ENCODE results near the gene SHC2. TPM values are rescaled to one million over a fixed set of nuclear protein-coding genes. Genes with fewer than 3 reads are reported as not detected.
A peak's percentile ranks its signal among the peaks of the same experiment; 100 is the strongest.

Gene SHC2
- polyA plus RNA-seq, 1 of the 3 experiments (the other 2 are of a cell fraction): 0.64 TPM

DNA sequence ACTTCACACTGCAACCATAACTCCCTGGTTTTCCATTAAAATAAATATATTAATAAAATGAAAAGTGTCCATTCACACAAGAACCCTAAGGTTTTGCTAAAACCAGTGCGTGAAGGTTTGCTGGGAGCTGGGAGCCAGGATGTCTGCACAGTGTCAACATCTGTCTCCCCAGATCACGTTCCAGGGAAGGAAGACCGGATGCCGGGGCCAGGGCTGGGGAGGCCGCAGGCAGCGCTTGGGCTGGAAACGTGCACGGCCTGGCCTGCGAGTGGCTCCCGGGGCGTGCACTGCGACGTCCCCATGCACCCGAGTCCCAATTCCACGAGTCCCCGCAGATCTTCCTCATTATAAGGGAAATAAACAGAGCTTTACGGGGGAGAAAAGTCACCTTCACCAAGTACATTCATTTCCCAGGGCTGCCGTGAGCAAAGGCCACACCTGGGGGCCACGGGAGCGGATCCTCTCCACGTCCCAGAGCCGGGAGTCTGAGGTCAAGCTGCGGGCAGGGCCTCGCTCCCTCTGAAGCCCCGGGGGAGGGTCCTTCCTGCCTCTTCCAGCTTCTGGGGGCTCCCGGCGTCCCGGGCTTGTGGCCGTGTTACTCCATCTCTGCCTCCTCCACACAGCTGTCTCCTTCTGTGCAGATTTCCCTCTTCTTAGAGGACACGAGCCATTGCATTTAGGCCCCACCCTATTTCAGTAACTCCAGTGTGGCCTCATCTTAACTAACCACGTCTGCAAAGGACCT lies 12.8 kb downstream of the SHC2 start:
- H3K9ac ChIP-seq: no peak overlapping the region
- peak; percentile 89 for DNase-seq
- H4K20me1 ChIP-seq (ENCODE audit: insufficient read depth): no peaks in the 10 kb centered on the region
- peaks cover 13% of the 10 kb centered on the region for H3F3A ChIP-seq (replicated peaks; ENCODE audit: insufficient read depth)
- ChIA-PET POLR2A (no interaction called here), CTCF (interaction anchor here (1.0 kb wide), 1 partner anchor 12 kb away, joined by 3 read pairs; no protein-coding TSS in a partner anchor)
- no peaks in the 10 kb centered on the region for H3K9me2 ChIP-seq
- TF ChIP-seq FOSL2 (IDR thresholded peaks at IDR 0.05; ENCODE audit: borderline replicate concordance, low read depth) (no peak), RFX5 (IDR thresholded peaks at IDR 0.05; ENCODE audit: low read length) (no peak), POLR2AphosphoS5 (IDR thresholded peaks at IDR 0.05; ENCODE audit: low read depth, low read length) (no peak), SMC3 (IDR thresholded peaks at IDR 0.05; ENCODE audit: low read depth, low read length) (no peak), RAD21 (IDR thresholded peaks at IDR 0.05; ENCODE audit: low read length) (no peak), RCOR1 (IDR thresholded peaks at IDR 0.05; ENCODE audit: low read length) (no peak), FOXJ3 (CRISPR knock-in tag; IDR thresholded peaks at IDR 0.05) (no peak), EP300 (IDR thresholded peaks at IDR 0.05; ENCODE audit: borderline replicate concordance in 1 of 2, low read depth in 1 of 2, low read length in 1 of 2) (no peak)
- H3K27me3 ChIP-seq (ENCODE audit: insufficient read depth): no peaks in the 10 kb centered on the region
- no peak overlapping the region for H3K4me2 ChIP-seq
- no peaks in the 10 kb centered on the region for H3K36me3 ChIP-seq (replicated peaks in 1 of 2; ENCODE audit: control insufficient read depth in 1 of 2, insufficient read depth in 2 of 2, low read length in 1 of 2)
- peaks cover 0 to 9% of the 10 kb centered on the region in 2 experiments; a peak in 1 of 4 replicates for H3K4me1 ChIP-seq (ENCODE audit: control insufficient read depth in 1 of 2, insufficient read depth in 2 of 2, low read depth in 1 of 2, low read length in 1 of 2)
- H2AFZ ChIP-seq (ENCODE audit: low read depth): no peak overlapping the region
- peak overlapping the region in 1 of 2 experiments; percentile 53; a peak in 2 of 4 replicates for H3K27ac ChIP-seq (ENCODE audit: low read depth in 2 of 2, low read length in 1 of 2)
- no peaks in the 10 kb centered on the region for H3K79me2 ChIP-seq (ENCODE audit: insufficient read depth)
- H3K9me3 ChIP-seq: no peaks in the 10 kb centered on the region
- 51% methylated on average over 28 of the region's 31 CpGs for WGBS (ENCODE audit: low lambda C conversion rate)
- no peak overlapping the region for H3K4me3 ChIP-seq (ENCODE audit: low read depth in 2 of 2, low read length in 1 of 2)

DNA sequence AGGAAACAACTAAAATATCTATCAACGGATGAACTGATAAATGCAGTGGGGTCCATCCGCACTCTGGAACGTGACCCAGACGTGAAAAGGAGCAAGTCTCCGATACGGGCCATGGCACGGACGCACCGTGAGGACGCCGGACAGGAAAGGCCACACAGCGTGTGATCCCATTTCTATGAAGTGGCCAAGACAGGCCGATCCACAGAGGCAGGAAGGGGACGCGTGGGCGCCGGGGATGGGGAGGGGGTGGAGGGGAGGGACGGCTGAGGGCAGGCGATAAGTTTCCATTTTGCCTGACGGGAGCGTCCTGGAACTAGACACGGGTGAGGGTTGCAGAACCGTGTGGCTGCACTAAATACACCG lies 13.8 kb downstream of the SHC2 start:
- Histone ChIP-seq H3K4me3 (ENCODE audit: low read depth in 2 of 2, low read length in 1 of 2) (no peak overlapping the region), H4K20me1 (ENCODE audit: insufficient read depth) (no peaks in the 10 kb centered on the region), H3K4me1 (ENCODE audit: control insufficient read depth in 1 of 2, insufficient read depth in 2 of 2, low read depth in 1 of 2, low read length in 1 of 2) (peaks cover 0 to 9% of the 10 kb centered on the region in 2 experiments; a peak in 1 of 4 replicates), H3K9me3 (no peaks in the 10 kb centered on the region), H3K9me2 (no peaks in the 10 kb centered on the region), H3K79me2 (ENCODE audit: insufficient read depth) (no peaks in the 10 kb centered on the region), H3K27ac (ENCODE audit: low read depth in 2 of 2, low read length in 1 of 2) (no peak overlapping the region), H3K27me3 (ENCODE audit: insufficient read depth) (no peaks in the 10 kb centered on the region), H3F3A (replicated peaks; ENCODE audit: insufficient read depth) (peaks cover 13% of the 10 kb centered on the region), H3K9ac (no peak overlapping the region), H3K4me2 (no peak overlapping the region), H2AFZ (ENCODE audit: low read depth) (no peak overlapping the region), H3K36me3 (replicated peaks in 1 of 2; ENCODE audit: control insufficient read depth in 1 of 2, insufficient read depth in 2 of 2, low read length in 1 of 2) (no peaks in the 10 kb centered on the region)
- POLR2A ChIA-PET: no interaction called here
- no peak for DNase-seq
- CTCF ChIA-PET: no interaction called here
- 84% methylated on average over 24 of the region's 24 CpGs for WGBS (ENCODE audit: low lambda C conversion rate)
- no peak for TF ChIP-seq FOXM1 (IDR thresholded peaks at IDR 0.05; ENCODE audit: low read depth)
- no peak for TF ChIP-seq POLR2AphosphoS5 (IDR thresholded peaks at IDR 0.05; ENCODE audit: low read depth, low read length)
- TF ChIP-seq NRF1 (IDR thresholded peaks at IDR 0.05; ENCODE audit: low read depth, low read length): no peak
- TF ChIP-seq TCF12 (IDR thresholded peaks at IDR 0.05): no peak
- TF ChIP-seq TAF1 (IDR thresholded peaks at IDR 0.05; ENCODE audit: borderline replicate concordance, low read depth, low read length): no peak
- TF ChIP-seq RAD21 (IDR thresholded peaks at IDR 0.05; ENCODE audit: low read length): no peak
- TF ChIP-seq MEF2A (IDR thresholded peaks at IDR 0.05; ENCODE audit: borderline replicate concordance, low read depth): no peak
- TF ChIP-seq, protein P1, sequence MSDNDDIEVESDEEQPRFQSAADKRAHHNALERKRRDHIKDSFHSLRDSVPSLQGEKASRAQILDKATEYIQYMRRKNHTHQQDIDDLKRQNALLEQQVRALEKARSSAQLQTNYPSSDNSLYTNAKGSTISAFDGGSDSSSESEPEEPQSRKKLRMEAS (IDR thresholded peaks at IDR 0.05; ENCODE audit: low read depth): no peak
- no peak for TF ChIP-seq RXRA (IDR thresholded peaks at IDR 0.05; ENCODE audit: borderline replicate concordance, low read depth)
- no peak for TF ChIP-seq FOXJ3 (CRISPR knock-in tag; IDR thresholded peaks at IDR 0.05)
- TF ChIP-seq, protein P2, sequence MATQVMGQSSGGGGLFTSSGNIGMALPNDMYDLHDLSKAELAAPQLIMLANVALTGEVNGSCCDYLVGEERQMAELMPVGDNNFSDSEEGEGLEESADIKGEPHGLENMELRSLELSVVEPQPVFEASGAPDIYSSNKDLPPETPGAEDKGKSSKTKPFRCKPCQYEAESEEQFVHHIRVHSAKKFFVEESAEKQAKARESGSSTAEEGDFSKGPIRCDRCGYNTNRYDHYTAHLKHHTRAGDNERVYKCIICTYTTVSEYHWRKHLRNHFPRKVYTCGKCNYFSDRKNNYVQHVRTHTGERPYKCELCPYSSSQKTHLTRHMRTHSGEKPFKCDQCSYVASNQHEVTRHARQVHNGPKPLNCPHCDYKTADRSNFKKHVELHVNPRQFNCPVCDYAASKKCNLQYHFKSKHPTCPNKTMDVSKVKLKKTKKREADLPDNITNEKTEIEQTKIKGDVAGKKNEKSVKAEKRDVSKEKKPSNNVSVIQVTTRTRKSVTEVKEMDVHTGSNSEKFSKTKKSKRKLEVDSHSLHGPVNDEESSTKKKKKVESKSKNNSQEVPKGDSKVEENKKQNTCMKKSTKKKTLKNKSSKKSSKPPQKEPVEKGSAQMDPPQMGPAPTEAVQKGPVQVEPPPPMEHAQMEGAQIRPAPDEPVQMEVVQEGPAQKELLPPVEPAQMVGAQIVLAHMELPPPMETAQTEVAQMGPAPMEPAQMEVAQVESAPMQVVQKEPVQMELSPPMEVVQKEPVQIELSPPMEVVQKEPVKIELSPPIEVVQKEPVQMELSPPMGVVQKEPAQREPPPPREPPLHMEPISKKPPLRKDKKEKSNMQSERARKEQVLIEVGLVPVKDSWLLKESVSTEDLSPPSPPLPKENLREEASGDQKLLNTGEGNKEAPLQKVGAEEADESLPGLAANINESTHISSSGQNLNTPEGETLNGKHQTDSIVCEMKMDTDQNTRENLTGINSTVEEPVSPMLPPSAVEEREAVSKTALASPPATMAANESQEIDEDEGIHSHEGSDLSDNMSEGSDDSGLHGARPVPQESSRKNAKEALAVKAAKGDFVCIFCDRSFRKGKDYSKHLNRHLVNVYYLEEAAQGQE (IDR thresholded peaks at IDR 0.05; ENCODE audit: low read depth, low read length): no peak
- no peak for TF ChIP-seq JUND (IDR thresholded peaks at IDR 0.05)
- TF ChIP-seq, protein P3, sequence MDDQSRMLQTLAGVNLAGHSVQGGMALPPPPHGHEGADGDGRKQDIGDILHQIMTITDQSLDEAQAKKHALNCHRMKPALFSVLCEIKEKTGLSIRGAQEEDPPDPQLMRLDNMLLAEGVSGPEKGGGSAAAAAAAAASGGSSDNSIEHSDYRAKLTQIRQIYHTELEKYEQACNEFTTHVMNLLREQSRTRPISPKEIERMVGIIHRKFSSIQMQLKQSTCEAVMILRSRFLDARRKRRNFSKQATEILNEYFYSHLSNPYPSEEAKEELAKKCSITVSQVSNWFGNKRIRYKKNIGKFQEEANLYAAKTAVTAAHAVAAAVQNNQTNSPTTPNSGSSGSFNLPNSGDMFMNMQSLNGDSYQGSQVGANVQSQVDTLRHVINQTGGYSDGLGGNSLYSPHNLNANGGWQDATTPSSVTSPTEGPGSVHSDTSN (IDR thresholded peaks at IDR 0.05): no peak
- TF ChIP-seq, protein P4, sequence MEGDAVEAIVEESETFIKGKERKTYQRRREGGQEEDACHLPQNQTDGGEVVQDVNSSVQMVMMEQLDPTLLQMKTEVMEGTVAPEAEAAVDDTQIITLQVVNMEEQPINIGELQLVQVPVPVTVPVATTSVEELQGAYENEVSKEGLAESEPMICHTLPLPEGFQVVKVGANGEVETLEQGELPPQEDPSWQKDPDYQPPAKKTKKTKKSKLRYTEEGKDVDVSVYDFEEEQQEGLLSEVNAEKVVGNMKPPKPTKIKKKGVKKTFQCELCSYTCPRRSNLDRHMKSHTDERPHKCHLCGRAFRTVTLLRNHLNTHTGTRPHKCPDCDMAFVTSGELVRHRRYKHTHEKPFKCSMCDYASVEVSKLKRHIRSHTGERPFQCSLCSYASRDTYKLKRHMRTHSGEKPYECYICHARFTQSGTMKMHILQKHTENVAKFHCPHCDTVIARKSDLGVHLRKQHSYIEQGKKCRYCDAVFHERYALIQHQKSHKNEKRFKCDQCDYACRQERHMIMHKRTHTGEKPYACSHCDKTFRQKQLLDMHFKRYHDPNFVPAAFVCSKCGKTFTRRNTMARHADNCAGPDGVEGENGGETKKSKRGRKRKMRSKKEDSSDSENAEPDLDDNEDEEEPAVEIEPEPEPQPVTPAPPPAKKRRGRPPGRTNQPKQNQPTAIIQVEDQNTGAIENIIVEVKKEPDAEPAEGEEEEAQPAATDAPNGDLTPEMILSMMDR (IDR thresholded peaks at IDR 0.05): no peak
- TF ChIP-seq, protein P5, sequence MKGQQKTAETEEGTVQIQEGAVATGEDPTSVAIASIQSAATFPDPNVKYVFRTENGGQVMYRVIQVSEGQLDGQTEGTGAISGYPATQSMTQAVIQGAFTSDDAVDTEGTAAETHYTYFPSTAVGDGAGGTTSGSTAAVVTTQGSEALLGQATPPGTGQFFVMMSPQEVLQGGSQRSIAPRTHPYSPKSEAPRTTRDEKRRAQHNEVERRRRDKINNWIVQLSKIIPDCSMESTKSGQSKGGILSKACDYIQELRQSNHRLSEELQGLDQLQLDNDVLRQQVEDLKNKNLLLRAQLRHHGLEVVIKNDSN (IDR thresholded peaks at IDR 0.05; ENCODE audit: borderline replicate concordance, low read depth): no peak
- no peak for TF ChIP-seq GATA2 (CRISPR knock-in tag; IDR thresholded peaks at IDR 0.05)
